ENCODE results near the gene ASCL1.

DNA sequence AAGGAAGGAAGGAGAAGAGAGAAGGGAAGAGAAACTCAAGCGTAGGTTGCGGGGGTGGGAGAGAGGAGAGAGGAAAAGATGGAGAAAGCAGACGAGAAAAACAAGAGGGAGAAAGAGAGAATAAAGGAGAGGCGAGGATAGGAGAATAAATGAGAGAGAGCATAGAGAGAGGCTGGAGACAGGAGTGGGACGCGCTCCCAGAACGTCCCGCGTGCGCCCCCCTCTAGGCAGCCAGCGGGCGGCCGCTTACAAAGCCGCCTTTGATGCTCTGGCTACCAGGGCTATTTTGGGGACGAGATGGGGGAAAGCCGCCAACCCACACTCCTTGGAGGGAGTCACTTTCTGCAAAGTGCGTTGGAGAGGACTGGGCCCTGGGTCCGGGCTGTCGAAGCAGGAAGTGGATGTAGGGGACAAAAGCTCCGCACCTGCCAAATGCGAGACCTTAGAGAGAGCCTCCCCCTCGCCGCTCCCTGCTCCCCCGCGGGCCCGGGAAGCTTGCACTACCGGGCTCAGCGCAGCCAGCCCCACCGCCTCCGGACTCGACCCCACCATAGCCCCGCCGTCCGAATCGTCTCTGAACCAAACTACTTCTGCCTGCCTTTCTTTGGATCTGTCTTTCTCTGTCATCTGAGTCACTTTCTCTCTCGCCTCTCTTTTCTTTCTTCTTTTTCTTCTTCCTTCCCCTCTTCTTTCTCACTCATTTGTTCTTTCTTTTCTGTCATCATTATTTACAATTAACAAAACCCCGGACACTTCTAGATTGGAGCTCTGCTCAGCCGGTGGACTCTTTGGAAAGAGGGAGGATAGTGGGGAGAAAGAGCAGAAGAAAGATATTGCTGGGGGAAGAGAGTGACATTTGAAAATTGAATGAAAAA lies 8.0 kb downstream of the ASCL1 start:
- TF ChIP-seq CBX8 (IDR thresholded peaks at IDR 0.05) (no peak), POLR2A (IDR thresholded peaks at IDR 0.05; ENCODE audit: low read length) (no peak), NPAS2 (CRISPR knock-in tag; IDR thresholded peaks at IDR 0.05; ENCODE audit: borderline replicate concordance) (no peak), SMC3 (IDR thresholded peaks at IDR 0.05) (no peak), HOXB13 (CRISPR knock-in tag; IDR thresholded peaks at IDR 0.05; ENCODE audit: low read depth) (no peak), NR3C1 (IDR thresholded peaks at IDR 0.05) (no peak), EHMT2 (IDR thresholded peaks at IDR 0.05; ENCODE audit: low read depth) (no peak), CTCF (IDR thresholded peaks at IDR 0.05) (no peak)
- TF ChIP-seq, protein P1, sequence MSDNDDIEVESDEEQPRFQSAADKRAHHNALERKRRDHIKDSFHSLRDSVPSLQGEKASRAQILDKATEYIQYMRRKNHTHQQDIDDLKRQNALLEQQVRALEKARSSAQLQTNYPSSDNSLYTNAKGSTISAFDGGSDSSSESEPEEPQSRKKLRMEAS (IDR thresholded peaks at IDR 0.05): no peak
